Caki2 (cell line): ENCODE measurements around the gene NEK10. TPM values are rescaled to one million over a fixed set of nuclear protein-coding genes. Genes with fewer than 3 reads are reported as not detected.
"Not testable (repeated sequence)": the region's sequence is repeated elsewhere in the genome, so short reads cannot be mapped to it uniquely, and the experiment has no call there.

ENCODE experiments used
- DNase-seq: peaks from one replicate; pipeline ENCODE4 v3.0.0-alpha.2; 2015; ENCODE audit warnings: low read depth
- in situ Hi-C: cut with HindIII; loops from 2 replicates; pipeline ENCODE4 v1.10.0; 2016; ENCODE audit warnings: low sequenced_read_pairs, low pct_unique_long_range_greater_than_20kb, mixed read lengths
- total RNA-seq: library from RNA; depleted of rRNA; stranded (reverse); fragments of >200 nt; shearing (Covaris generic); gene quantifications from 2 replicates; pipeline ENCODE4 v1.2.3, GENCODE V29; 2014; ENCODE audit warnings: low replicate concordance

The NEK10 gene
- total RNA-seq, 1 experiment from 2014 or later: 0.07 TPM

GRCh38 chr3:27357665-27358258 is 11.4 kb downstream of the NEK10 start:
- in situ Hi-C loops: no loop called here
- DNase-seq: peak; percentile 43

- in situ Hi-C loops: no loop called here
- no peak for DNase-seq
Measured at GRCh38 chr3:27356976-27357375, 12.2 kb downstream of the NEK10 start.

- DNase-seq: no peak
- in situ Hi-C loops: no loop called here
Measured at GRCh38 chr3:27354588-27355203, 14.5 kb downstream of the NEK10 start.

GRCh38 chr3:27354161-27354560 is 15.0 kb downstream of the NEK10 start:
- DNase-seq: no peak
- in situ Hi-C loops: no loop called here

GRCh38 chr3:27353221-27353620 is 16.0 kb downstream of the NEK10 start:
- no peak for DNase-seq
- in situ Hi-C loops: no loop called here

- in situ Hi-C loops: no loop called here
- DNase-seq: no peak
Measured at GRCh38 chr3:27352047-27352446, 17.1 kb downstream of the NEK10 start.

GRCh38 chr3:27349832-27350231 is 19.4 kb downstream of the NEK10 start:
- in situ Hi-C loops: no loop called here

GRCh38 chr3:27345959-27346865 is 23.0 kb downstream of the NEK10 start:
- in situ Hi-C loops: no loop called here

More at GRCh38 chr3:27349832-27350231, 19.4 kb downstream of the NEK10 start:
- DNase-seq: no peak

GRCh38 chr3:27345493-27345892 is 23.7 kb downstream of the NEK10 start:
- no peak for DNase-seq
- in situ Hi-C loops: no loop called here

More at GRCh38 chr3:27345959-27346865, 23.0 kb downstream of the NEK10 start:
- DNase-seq: no peak

GRCh38 chr3:27345045-27345444 is 24.1 kb downstream of the NEK10 start:
- DNase-seq: no peak
- in situ Hi-C loops: no loop called here

- DNase-seq: no peak
- in situ Hi-C loops: no loop called here
Measured at GRCh38 chr3:27344192-27344591, 25.0 kb downstream of the NEK10 start.

- no peak for DNase-seq
- in situ Hi-C loops: no loop called here
Measured at GRCh38 chr3:27342267-27342666, 26.9 kb downstream of the NEK10 start.

- no peak for DNase-seq
- in situ Hi-C loops: no loop called here
Measured at GRCh38 chr3:27340534-27340933, 28.6 kb downstream of the NEK10 start.

- DNase-seq: no peak
- in situ Hi-C loops: no loop called here
Measured at GRCh38 chr3:27335571-27335970, 33.6 kb downstream of the NEK10 start.

- in situ Hi-C loops: no loop called here
- DNase-seq: no peak
Measured at GRCh38 chr3:27333843-27334242, 35.3 kb downstream of the NEK10 start.

- DNase-seq, in situ Hi-C loops: not testable (repeated sequence)
Measured at GRCh38 chr3:27328982-27329762, 40.0 kb downstream of the NEK10 start.

GRCh38 chr3:27326629-27327545 is 42.3 kb downstream of the NEK10 start:
- no peak for DNase-seq

More at GRCh38 chr3:27326629-27327545, 42.3 kb downstream of the NEK10 start:
- in situ Hi-C loops: no loop called here
